Smooth muscle cell (in vitro differentiated cells): ENCODE results near the gene PKN3. TPM values are rescaled to one million over a fixed set of nuclear protein-coding genes. Genes with fewer than 3 reads are reported as not detected.
A peak's percentile ranks its signal among the peaks of the same experiment; 100 is the strongest.
"Not testable (repeated sequence)": the region's sequence is repeated elsewhere in the genome, so short reads cannot be mapped to it uniquely, and the experiment has no call there.

Source experiments
- DNase-seq: peaks from one replicate; lab custom pipeline; 2025; ENCODE audit not compliant: unreplicated experiment; lab: John Stamatoyannopoulos, UW
- H2AFZ ChIP-seq: fragments of 200-600 bp; sonication (generic); 2 replicates; pipeline ENCODE4 v1.6.0; 2016; ENCODE audit warnings: antibody characterized with exemption, low read depth, mild to moderate bottlenecking
- H3F3A ChIP-seq: fragments of 200-600 bp; sonication (generic); 2 replicates; pipeline ENCODE4 v1.6.0; 2017; ENCODE audit warnings: antibody characterized with exemption, low read depth
- H3K27ac ChIP-seq: fragments of 200-600 bp; sonication (generic); 2 replicates; pipeline ENCODE4 v1.5.1; 2016; ENCODE audit warnings: low read depth, mild to moderate bottlenecking
- H3K27me3 ChIP-seq: fragments of 200-600 bp; sonication (generic); 2 replicates; pipeline ENCODE4 v1.6.1; 2016; ENCODE audit warnings: low read depth, mild to moderate bottlenecking
- H3K36me3 ChIP-seq: fragments of 200-600 bp; sonication (generic); 2 replicates; pipeline ENCODE4 v1.5.1; 2016; ENCODE audit warnings: low read depth
- H3K4me1 ChIP-seq: fragments of 200-600 bp; sonication (generic); 2 replicates; pipeline ENCODE4 v1.5.1; 2016; ENCODE audit warnings: low read depth
- H3K4me2 ChIP-seq: fragments of 200-600 bp; sonication (generic); 2 replicates; pipeline ENCODE4 v1.6.0; 2016; ENCODE audit warnings: mild to moderate bottlenecking
- H3K4me3 ChIP-seq: fragments of 200-600 bp; sonication (generic); 2 replicates; pipeline ENCODE4 v1.5.1; 2016; ENCODE audit warnings: mild to moderate bottlenecking
- H3K79me2 ChIP-seq: fragments of 200-600 bp; sonication (generic); 2 replicates; pipeline ENCODE4 v1.6.0; 2016; ENCODE audit warnings: low read depth, mild to moderate bottlenecking
- H3K9ac ChIP-seq: fragments of 200-600 bp; sonication (generic); 2 replicates; pipeline ENCODE4 v1.6.0; 2016; ENCODE audit warnings: low read depth
- H3K9me3 ChIP-seq: fragments of 200-600 bp; sonication (generic); replicated peaks from 2 replicates; pipeline ENCODE4 v1.5.1; 2016; ENCODE audit warnings: low read depth
- H4K20me1 ChIP-seq: fragments of 200-600 bp; sonication (generic); 2 replicates; pipeline ENCODE4 v1.6.0; 2016; ENCODE audit warnings: low read depth
- CTCF ChIP-seq: fragments of 200-600 bp; sonication (generic); IDR thresholded peaks from 2 replicates; pipeline ENCODE4 v1.5.1; 2017; ENCODE audit warnings: borderline replicate concordance, mild to moderate bottlenecking, antibody characterized with exemption; ENCODE audit not compliant: insufficient read depth, poor library complexity, severe bottlenecking
- WGBS: methylation state at CpG from one replicate; pipeline ENCODE4 v1.1.7; 2016; ENCODE audit warnings: low lambda C conversion rate; 5-methylcytosine and 5-hydroxymethylcytosine counted together
- polyA plus RNA-seq: library from polyadenylated mRNA; unstranded; fragments of >200 nt; fragmentation: Nextera tagmentation; extraction: Ambion mirVana; gene quantifications from 2 replicates; pipeline ENCODE4 v1.2.1, GENCODE V29; 2016
- total RNA-seq: library from RNA; depleted of rRNA; stranded (reverse); fragments of >200 nt; gene quantifications from 2 replicates; pipeline ENCODE4 v1.2.3, GENCODE V29; 2014

PKN3 gene
- total and polyA plus RNA-seq, 2 experiments from 2014 or later: 1.4 to 2.2 TPM

DNA sequence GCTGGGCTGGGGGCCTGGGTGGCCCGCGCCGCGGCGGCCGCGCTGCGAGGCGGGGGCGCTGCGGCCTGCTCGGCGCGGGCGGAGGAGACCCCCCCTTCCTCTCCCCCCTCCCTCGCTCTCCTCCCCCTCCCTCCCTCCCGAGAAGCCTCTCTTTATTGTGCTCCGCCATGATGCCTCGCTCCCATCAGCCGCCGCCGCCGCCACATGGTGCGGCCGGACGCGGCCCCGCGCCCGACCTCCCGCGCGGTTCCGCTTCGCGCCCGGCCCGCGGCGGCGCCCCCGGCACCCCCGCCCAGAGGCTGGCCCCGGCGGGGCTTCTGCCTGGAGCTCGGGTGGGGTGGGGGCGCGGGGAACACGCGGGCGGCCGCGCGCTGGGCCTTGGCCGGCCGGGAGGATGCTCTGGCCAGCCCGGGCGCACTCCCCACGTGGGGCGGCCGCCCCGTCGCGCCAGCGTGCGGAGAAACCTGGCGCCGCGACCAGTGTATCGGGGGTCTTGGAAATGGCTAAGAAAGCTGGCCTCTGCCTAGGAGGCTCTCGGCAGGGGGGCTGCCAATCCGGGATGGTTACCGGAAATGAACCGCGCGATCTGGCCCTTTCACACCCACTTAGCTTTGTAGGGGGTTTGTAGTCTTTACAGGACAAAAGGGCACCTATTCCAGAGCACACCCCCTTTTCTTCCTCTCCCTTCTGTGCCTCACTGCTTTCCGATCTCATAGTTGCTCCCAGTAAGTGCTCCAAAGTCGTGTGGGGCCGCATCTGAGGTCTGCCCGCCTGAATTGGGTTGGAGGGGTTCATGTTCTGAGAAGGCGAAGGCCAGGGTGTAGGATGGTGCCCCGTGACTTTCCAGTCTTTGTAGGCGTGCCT lies 12.3 kb upstream of the PKN3 start:
- under 1% methylated on average over 27 of the region's 83 CpGs for WGBS
- no peak for DNase-seq

GRCh38 chr9:128690684-128691034 lies 11.6 kb upstream of the PKN3 start:
- no peak overlapping the region for H2AFZ ChIP-seq
- no peaks in the 10 kb centered on the region for H3K9me3 ChIP-seq
- peak overlapping the region; percentile 99 for H3K4me2 ChIP-seq
- peaks cover 10% of the 10 kb centered on the region for H3K36me3 ChIP-seq
- peak overlapping the region; percentile 92 for H3K4me3 ChIP-seq
- H4K20me1 ChIP-seq: peaks cover 49% of the 10 kb centered on the region
- no peaks in the 10 kb centered on the region for H3K27me3 ChIP-seq
- TF ChIP-seq CTCF: no peak
- H3K9ac ChIP-seq: peak overlapping the region; percentile 78
- DNase-seq: no peak
- peaks cover 49% of the 10 kb centered on the region for H3K79me2 ChIP-seq
- H3K4me1 ChIP-seq: peaks cover 27% of the 10 kb centered on the region
- peaks cover 32% of the 10 kb centered on the region for H3F3A ChIP-seq
- peak overlapping the region; percentile 61 for H3K27ac ChIP-seq
- WGBS: 8% methylated on average over 5 of the region's 5 CpGs

More for the DNA sequence above, 12.3 kb upstream of the PKN3 start:
- peaks cover 45% of the 10 kb centered on the region for H4K20me1 ChIP-seq
- H3K27ac ChIP-seq: peak overlapping the region; percentile 61
- peaks cover 28% of the 10 kb centered on the region for H3F3A ChIP-seq
- H2AFZ ChIP-seq: no peak overlapping the region
- peak overlapping the region; percentile 92 for H3K4me3 ChIP-seq
- H3K36me3 ChIP-seq: peaks cover 10% of the 10 kb centered on the region
- peaks cover 30% of the 10 kb centered on the region for H3K4me1 ChIP-seq
- no peak for TF ChIP-seq CTCF
- peak overlapping the region; percentile 99 for H3K4me2 ChIP-seq
- H3K27me3 ChIP-seq: no peaks in the 10 kb centered on the region
- H3K9ac ChIP-seq: peak overlapping the region; percentile 78
- H3K9me3 ChIP-seq: no peaks in the 10 kb centered on the region
- H3K79me2 ChIP-seq: peaks cover 49% of the 10 kb centered on the region

GRCh38 chr9:128693738-128694137 lies 8.6 kb upstream of the PKN3 start:
- H3K4me3 ChIP-seq, H3K9me3 ChIP-seq, H3K27me3 ChIP-seq, H3K27ac ChIP-seq, H2AFZ ChIP-seq, H3K9ac ChIP-seq, DNase-seq, H3K4me2 ChIP-seq, H3K36me3 ChIP-seq: not testable (repeated sequence)
- Histone ChIP-seq H3F3A (peaks cover 48% of the 10 kb centered on the region), H3K79me2 (peaks cover 35% of the 10 kb centered on the region), H4K20me1 (peaks cover 59% of the 10 kb centered on the region), H3K4me1 (peaks cover 24% of the 10 kb centered on the region)
- 100% methylated on average over 3 of the region's 3 CpGs for WGBS

DNA sequence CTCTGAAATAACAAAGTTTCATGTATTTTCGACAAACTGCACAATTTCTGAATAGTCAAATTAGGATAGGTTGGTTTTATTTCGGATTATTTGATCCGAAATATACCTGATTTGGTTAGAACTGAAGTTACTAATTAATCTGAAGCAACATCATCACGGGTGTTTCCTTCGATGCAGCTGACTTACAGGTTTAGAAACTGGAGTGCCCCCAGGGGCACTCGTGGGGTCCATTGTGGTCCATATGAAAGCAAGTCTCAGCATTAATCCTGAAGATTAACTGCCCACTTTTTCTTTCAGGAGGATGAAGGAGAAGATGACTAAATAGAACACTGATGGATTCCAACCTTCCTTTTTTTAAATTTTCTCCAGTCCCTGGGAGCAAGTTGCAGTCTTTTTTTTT lies 8.0 kb upstream of the PKN3 start:
- Histone ChIP-seq H3K27ac (no peak overlapping the region), H3K9ac (no peak overlapping the region), H3K27me3 (no peaks in the 10 kb centered on the region), H4K20me1 (peaks cover 59% of the 10 kb centered on the region), H2AFZ (no peak overlapping the region), H3K9me3 (no peaks in the 10 kb centered on the region), H3K79me2 (peaks cover 35% of the 10 kb centered on the region), H3K4me3 (no peak overlapping the region), H3F3A (peaks cover 48% of the 10 kb centered on the region), H3K4me2 (no peak overlapping the region), H3K36me3 (peaks cover 10% of the 10 kb centered on the region), H3K4me1 (peaks cover 24% of the 10 kb centered on the region)
- no peak for DNase-seq
- no peak for TF ChIP-seq CTCF
- 97% methylated on average over 6 of the region's 6 CpGs for WGBS
